Type B pancreatic cell (in vitro differentiated cells): Measurements from ENCODE around the gene PCDHA5. TPM values are rescaled to one million over a fixed set of nuclear protein-coding genes. Genes with fewer than 3 reads are reported as not detected.

Experiments
- DNase-seq: peaks from one replicate; pipeline ENCODE4 v3.0.0; 2021; ENCODE audit warnings: mixed read lengths; ENCODE audit not compliant: unreplicated experiment; ENCODE audit errors: extremely low spot score
- H3K27ac Mint-ChIP-seq: 2 replicates; pipeline ENCODE4 v1.8.0; 2021; ENCODE audit warnings: mild to moderate bottlenecking, mixed read lengths
- H3K27me3 Mint-ChIP-seq: 2 replicates; pipeline ENCODE4 v1.8.0; 2021; ENCODE audit warnings: mixed read lengths
- H3K36me3 Mint-ChIP-seq: 2 replicates; pipeline ENCODE4 v1.8.0; 2021; ENCODE audit warnings: mixed read lengths
- H3K4me1 Mint-ChIP-seq: one replicate; pipeline ENCODE4 v1.8.0; 2021; ENCODE audit warnings: mixed read lengths; ENCODE audit not compliant: unreplicated experiment
- H3K4me3 Mint-ChIP-seq: 2 replicates; pipeline ENCODE4 v1.8.0; 2021; ENCODE audit warnings: mild to moderate bottlenecking, mixed read lengths
- H3K9me3 Mint-ChIP-seq: 2 replicates; pipeline ENCODE4 v1.8.0; 2021; ENCODE audit warnings: mixed read lengths
- CTCF ChIP-seq: fragments of 200-600 bp; sonication (generic); conservative IDR thresholded peaks from 2 replicates; pipeline ENCODE4 v1.5.0; 2021; ENCODE audit warnings: antibody characterized with exemption, mild to moderate bottlenecking
- total RNA-seq: library from RNA; stranded (reverse); gene quantifications from 2 replicates; pipeline ENCODE4 v1.2.1, GENCODE V29; 2021; ENCODE audit warnings: low replicate concordance

Gene PCDHA5
- total RNA-seq, 1 donor from 2014 or later, result 0.97 TPM

DNA sequence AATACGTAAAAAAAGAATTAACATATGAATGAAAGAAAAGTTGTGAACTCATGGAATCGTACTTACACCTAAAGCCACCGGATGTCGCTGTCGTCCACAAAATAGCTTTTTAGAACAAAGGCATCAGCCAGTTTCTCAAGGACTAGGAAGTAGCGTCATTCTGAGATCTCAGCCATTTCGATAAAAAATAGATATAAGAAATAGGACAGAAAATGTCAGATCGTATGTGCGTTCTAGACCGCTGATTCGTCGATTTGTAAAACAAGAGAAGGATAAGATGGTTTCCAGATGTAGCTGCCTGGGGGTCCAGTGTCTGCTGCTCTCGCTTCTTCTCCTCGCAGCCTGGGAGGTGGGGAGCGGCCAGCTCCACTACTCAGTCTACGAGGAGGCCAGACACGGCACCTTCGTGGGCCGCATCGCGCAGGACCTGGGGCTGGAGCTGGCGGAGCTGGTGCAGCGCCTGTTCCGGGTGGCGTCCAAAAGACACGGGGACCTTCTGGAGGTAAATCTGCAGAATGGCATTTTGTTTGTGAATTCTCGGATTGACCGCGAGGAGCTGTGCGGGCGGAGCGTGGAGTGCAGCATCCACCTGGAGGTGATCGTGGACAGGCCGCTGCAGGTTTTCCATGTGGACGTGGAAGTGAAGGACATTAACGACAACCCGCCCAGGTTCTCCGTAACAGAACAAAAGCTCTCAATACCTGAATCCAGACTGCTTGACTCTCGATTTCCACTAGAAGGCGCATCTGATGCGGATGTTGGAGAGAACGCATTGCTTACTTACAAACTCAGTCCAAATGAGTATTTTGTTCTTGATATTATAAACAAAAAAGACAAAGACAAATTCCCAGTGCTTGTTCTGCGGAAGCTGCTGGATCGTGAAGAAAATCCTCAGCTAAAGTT lies 34.6 kb downstream of the PCDHA5 start, which contains the start of gene PCDHA10:
Gene PCDHA10, plus strand, starts transcription at position 126 of the 903 bp plus-strand sequence. Its CDS starts 152 bp downstream, at position 278.
- H3K9me3 Mint-ChIP-seq, result peaks cover 13% of the 10 kb centered on the region
- peak; percentile 69 for TF ChIP-seq CTCF
- peaks cover 25% of the 10 kb centered on the region for H3K36me3 Mint-ChIP-seq
- H3K27me3 Mint-ChIP-seq, result no peaks in the 10 kb centered on the region
- peak within 1 kb of the TSS; percentile 90 for H3K27ac Mint-ChIP-seq
- no peak for DNase-seq
- H3K4me3 Mint-ChIP-seq, result peak within 1 kb of the TSS; percentile 87
- no peaks in the 10 kb centered on the region for H3K4me1 Mint-ChIP-seq

DNA sequence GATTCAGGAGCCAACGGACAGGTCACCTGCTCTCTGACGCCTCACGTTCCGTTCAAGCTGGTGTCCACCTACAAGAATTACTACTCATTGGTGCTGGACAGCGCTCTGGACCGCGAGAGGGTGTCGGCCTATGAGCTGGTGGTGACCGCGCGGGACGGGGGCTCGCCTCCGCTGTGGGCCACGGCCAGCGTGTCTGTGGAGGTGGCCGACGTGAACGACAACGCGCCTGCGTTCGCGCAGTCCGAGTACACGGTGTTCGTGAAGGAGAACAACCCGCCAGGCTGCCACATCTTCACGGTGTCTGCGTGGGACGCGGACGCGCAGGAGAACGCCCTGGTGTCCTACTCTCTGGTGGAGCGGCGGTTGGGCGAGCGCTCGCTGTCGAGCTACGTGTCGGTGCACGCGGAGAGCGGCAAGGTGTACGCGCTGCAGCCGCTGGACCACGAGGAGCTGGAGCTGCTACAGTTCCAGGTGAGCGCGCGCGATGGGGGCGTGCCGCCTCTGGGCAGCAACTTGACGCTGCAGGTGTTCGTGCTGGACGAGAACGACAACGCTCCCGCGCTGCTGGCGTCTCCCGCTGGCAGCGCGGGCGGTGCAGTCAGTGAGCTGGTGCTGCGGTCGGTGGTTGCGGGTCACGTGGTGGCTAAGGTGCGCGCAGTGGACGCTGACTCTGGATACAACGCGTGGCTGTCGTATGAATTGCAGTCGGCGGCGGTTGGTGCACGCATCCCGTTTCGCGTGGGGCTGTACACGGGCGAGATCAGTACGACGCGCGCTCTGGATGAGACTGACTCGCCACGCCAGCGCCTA lies 36.0 kb downstream of the PCDHA5 start:
- Mint-ChIP-seq H3K4me1 (no peaks in the 10 kb centered on the region), H3K36me3 (peaks cover 35% of the 10 kb centered on the region), H3K27ac (no peak overlapping the region), H3K4me3 (peak overlapping the region; percentile 87), H3K27me3 (no peaks in the 10 kb centered on the region), H3K9me3 (peaks cover 19% of the 10 kb centered on the region)
- no peak for TF ChIP-seq CTCF
- no peak for DNase-seq

DNA sequence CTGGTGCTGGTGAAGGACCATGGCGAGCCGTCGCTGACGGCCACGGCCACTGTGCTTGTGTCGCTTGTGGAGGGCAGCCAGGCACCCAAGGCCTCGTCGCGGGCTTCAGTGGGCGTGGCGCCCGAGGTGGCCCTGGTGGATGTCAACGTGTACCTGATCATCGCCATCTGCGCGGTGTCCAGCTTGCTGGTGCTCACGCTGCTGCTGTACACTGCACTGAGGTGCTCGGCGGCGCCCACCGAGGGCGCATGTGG lies 36.5 kb downstream of the PCDHA5 start:
- H3K36me3 Mint-ChIP-seq, result peaks cover 35% of the 10 kb centered on the region

DNA sequence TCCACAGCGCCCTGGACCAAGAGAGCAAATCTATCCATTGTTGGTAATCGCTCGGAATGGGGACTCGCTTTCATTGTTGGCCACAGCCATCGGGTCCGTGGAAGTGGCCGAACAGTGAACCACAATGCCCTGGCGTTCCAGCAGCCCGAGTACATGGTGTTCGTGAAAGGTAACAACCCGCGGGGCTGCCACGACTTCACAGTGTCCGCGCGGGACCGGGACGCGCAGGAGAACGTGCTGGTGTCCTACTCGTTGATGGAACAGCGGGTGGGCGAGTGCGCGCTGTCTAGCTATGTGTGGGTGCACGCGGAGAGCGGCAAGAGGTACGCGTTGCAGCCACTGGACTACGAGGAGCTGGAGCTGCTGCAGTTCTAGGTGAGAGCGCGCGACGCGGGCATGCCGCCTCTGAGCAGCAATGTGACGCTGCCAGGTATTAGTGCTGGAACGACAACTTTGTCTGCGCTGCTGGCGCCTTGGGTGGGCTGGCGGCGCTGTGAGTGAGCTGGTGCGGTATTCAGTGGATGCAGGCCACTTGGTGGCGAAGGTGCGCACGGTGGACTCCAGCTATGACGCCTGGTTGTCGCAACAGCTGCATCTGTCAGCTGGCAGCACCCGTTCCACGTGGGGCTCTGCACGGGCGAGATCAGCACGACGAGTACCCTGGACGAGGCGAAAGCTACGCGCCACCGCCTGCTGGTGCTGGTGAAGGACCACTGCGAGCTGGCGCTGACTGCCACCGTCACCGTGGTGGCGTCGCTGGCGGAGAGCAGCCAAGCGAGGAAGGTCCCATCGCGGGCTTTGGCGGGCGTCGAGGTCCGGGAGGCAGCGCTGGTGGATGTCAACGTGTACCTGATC lies 41.3 kb downstream of the PCDHA5 start:
- no peak for DNase-seq
- H3K27me3 Mint-ChIP-seq, result no peaks in the 10 kb centered on the region
- peaks cover 30% of the 10 kb centered on the region for H3K36me3 Mint-ChIP-seq
- no peak overlapping the region for H3K27ac Mint-ChIP-seq
- H3K4me1 Mint-ChIP-seq, result no peaks in the 10 kb centered on the region
- no peak overlapping the region for H3K4me3 Mint-ChIP-seq
- peaks cover 10% of the 10 kb centered on the region for H3K9me3 Mint-ChIP-seq
- no peak for TF ChIP-seq CTCF

More for the DNA sequence above, 36.5 kb downstream of the PCDHA5 start:
- TF ChIP-seq CTCF, result no peak
- H3K4me3 Mint-ChIP-seq, result no peak overlapping the region
- H3K4me1 Mint-ChIP-seq, result no peaks in the 10 kb centered on the region
- H3K27me3 Mint-ChIP-seq, result no peaks in the 10 kb centered on the region
- no peak overlapping the region for H3K27ac Mint-ChIP-seq
- peaks cover 19% of the 10 kb centered on the region for H3K9me3 Mint-ChIP-seq
- DNase-seq, result no peak
